ENCODE results near the gene ZNF142. TPM values are rescaled to one million over a fixed set of nuclear protein-coding genes. Genes with fewer than 3 reads are reported as not detected.

ZNF142 gene
- total RNA-seq, 2 donors from 2014 or later: 14.8 to 25.3 TPM

DNA sequence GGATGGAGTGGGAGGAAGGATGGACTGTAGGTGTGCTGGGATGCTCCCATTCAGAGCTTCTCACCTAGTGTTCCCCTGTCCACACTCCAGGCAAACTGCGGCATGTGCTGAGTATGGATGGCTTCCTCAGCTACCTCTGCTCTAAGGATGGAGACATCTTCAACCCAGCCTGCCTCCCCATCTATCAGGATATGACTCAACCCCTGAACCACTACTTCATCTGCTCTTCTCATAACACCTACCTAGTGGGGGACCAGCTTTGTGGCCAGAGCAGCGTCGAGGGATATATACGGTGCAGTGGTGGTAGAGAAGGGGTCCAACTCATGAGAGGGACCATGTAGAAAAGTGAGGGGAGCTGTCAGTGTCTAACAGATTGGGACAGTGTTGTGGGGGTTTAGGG lies 31.5 kb downstream of the ZNF142 start:
- Histone ChIP-seq H3K27me3 (no peaks in the 10 kb centered on the region), H3K9me3 (no peaks in the 10 kb centered on the region), H3K4me3 (no peak overlapping the region), H3K36me3 (no peaks in the 10 kb centered on the region), H3K27ac (no peak overlapping the region), H3K9ac (ENCODE audit: low read depth in 2 of 2, low read length in 2 of 2) (no peak overlapping the region), H3K4me1 (no peaks in the 10 kb centered on the region)
- no peak for DNase-seq
- intact Hi-C loops (cut with DNase I): no loop called here
- TF ChIP-seq, protein P1, sequence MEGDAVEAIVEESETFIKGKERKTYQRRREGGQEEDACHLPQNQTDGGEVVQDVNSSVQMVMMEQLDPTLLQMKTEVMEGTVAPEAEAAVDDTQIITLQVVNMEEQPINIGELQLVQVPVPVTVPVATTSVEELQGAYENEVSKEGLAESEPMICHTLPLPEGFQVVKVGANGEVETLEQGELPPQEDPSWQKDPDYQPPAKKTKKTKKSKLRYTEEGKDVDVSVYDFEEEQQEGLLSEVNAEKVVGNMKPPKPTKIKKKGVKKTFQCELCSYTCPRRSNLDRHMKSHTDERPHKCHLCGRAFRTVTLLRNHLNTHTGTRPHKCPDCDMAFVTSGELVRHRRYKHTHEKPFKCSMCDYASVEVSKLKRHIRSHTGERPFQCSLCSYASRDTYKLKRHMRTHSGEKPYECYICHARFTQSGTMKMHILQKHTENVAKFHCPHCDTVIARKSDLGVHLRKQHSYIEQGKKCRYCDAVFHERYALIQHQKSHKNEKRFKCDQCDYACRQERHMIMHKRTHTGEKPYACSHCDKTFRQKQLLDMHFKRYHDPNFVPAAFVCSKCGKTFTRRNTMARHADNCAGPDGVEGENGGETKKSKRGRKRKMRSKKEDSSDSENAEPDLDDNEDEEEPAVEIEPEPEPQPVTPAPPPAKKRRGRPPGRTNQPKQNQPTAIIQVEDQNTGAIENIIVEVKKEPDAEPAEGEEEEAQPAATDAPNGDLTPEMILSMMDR (IDR thresholded peaks at IDR 0.05): no peak

- Histone ChIP-seq H3K4me1 (no peaks in the 10 kb centered on the region), H3K4me3 (no peak overlapping the region), H3K36me3 (no peaks in the 10 kb centered on the region), H3K9ac (ENCODE audit: low read depth in 2 of 2, low read length in 2 of 2) (no peak overlapping the region), H3K27me3 (no peaks in the 10 kb centered on the region), H3K9me3 (no peaks in the 10 kb centered on the region), H3K27ac (no peak overlapping the region)
- TF ChIP-seq, protein P1 (IDR thresholded peaks at IDR 0.05): no peak
- intact Hi-C loops (cut with DNase I): no loop called here
- no peak for DNase-seq
Measured at GRCh38 chr2:218626369-218626768, 33.1 kb downstream of the ZNF142 start.

DNA sequence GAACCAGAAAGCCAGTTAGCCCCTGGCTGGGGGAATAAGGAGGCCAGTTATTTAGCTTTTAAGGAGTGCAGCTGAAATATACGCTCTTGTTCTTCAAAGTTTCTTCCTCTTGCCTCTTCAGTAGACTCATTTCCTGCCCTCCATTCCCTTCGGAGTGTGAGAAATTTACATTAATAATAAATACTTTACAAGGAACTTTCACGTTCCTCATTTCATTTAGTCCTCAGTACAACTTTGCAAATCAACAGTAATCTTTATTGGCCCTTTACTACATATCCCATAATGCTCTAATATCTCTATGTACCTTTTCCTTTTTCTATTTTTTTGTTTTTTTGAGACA lies 36.1 kb downstream of the ZNF142 start:
- H3K27ac ChIP-seq: no peak overlapping the region

GRCh38 chr2:218622606-218623365 lies 36.6 kb downstream of the ZNF142 start:
- Histone ChIP-seq H3K27ac (no peak overlapping the region), H3K27me3 (no peaks in the 10 kb centered on the region), H3K9me3 (no peaks in the 10 kb centered on the region), H3K4me3 (no peak overlapping the region), H3K4me1 (no peaks in the 10 kb centered on the region), H3K36me3 (no peaks in the 10 kb centered on the region), H3K9ac (ENCODE audit: low read depth in 2 of 2, low read length in 2 of 2) (no peak overlapping the region)
- no peak for DNase-seq
- intact Hi-C loops (cut with DNase I): no loop called here
- TF ChIP-seq, protein P1 (IDR thresholded peaks at IDR 0.05): no peak

More for the DNA sequence above, 36.1 kb downstream of the ZNF142 start:
- Histone ChIP-seq H3K4me1 (no peaks in the 10 kb centered on the region), H3K36me3 (no peaks in the 10 kb centered on the region), H3K9ac (ENCODE audit: low read depth in 2 of 2, low read length in 2 of 2) (no peak overlapping the region), H3K27me3 (no peaks in the 10 kb centered on the region), H3K4me3 (no peak overlapping the region), H3K9me3 (no peaks in the 10 kb centered on the region)
- intact Hi-C loops (cut with DNase I): no loop called here
- TF ChIP-seq, protein P1 (IDR thresholded peaks at IDR 0.05): no peak
- DNase-seq: no peak

GRCh38 chr2:218621007-218621406 lies 38.4 kb downstream of the ZNF142 start:
- no peaks in the 10 kb centered on the region for H3K4me1 ChIP-seq
- intact Hi-C loops (cut with DNase I): no loop called here
- H3K27ac ChIP-seq: no peak overlapping the region
- no peaks in the 10 kb centered on the region for H3K9me3 ChIP-seq
- H3K27me3 ChIP-seq: no peaks in the 10 kb centered on the region
- no peak overlapping the region for H3K9ac ChIP-seq (ENCODE audit: low read depth in 2 of 2, low read length in 2 of 2)
- TF ChIP-seq, protein P1 (IDR thresholded peaks at IDR 0.05): no peak
- H3K36me3 ChIP-seq: no peaks in the 10 kb centered on the region
- no peak overlapping the region for H3K4me3 ChIP-seq
- DNase-seq: no peak
